ENCODE data around the gene SZT2.
A peak's percentile ranks its signal among the peaks of the same experiment; 100 is the strongest.
"Not testable (repeated sequence)": the region's sequence is repeated elsewhere in the genome, so short reads cannot be mapped to it uniquely, and the experiment has no call there.

Gene SZT2

GRCh38 chr1:43392702-43393101, 3.0 kb downstream of the SZT2 start:
- no peak for DNase-seq

GRCh38 chr1:43395523-43395922, 5.8 kb downstream of the SZT2 start:
- DNase-seq, result no peak

- no peak for DNase-seq
These were observed 6.4 kb downstream of the SZT2 start for GRCh38 chr1:43396059-43396458.

- DNase-seq, result no peak
These were observed 8.5 kb downstream of the SZT2 start for GRCh38 chr1:43398227-43398626.

- DNase-seq, result not testable (repeated sequence)
These were observed 10.7 kb downstream of the SZT2 start for GRCh38 chr1:43400441-43400840.

GRCh38 chr1:43402089-43402865, 12.6 kb downstream of the SZT2 start:
- DNase-seq, result no peak

- no peak for DNase-seq
These were observed 14.7 kb downstream of the SZT2 start for GRCh38 chr1:43404353-43404752.

GRCh38 chr1:43405219-43405875, 15.6 kb downstream of the SZT2 start:
- no peak for DNase-seq

- no peak for DNase-seq
These were observed 16.2 kb downstream of the SZT2 start for GRCh38 chr1:43405876-43406234.

GRCh38 chr1:43410571-43410970, 20.9 kb downstream of the SZT2 start:
- no peak for DNase-seq

- not testable (repeated sequence) for DNase-seq
These were observed 23.7 kb downstream of the SZT2 start for GRCh38 chr1:43413426-43413825.

- peak; percentile 67 for DNase-seq
These were observed 25.0 kb downstream of the SZT2 start for GRCh38 chr1:43414634-43415223.

- no peak for DNase-seq
These were observed 26.2 kb downstream of the SZT2 start for GRCh38 chr1:43415901-43416300.

GRCh38 chr1:43418858-43419257, 29.2 kb downstream of the SZT2 start:
- no peak for DNase-seq

- DNase-seq, result no peak
These were observed 30.1 kb downstream of the SZT2 start for GRCh38 chr1:43419627-43420425.

- no peak for DNase-seq
These were observed 31.2 kb downstream of the SZT2 start for GRCh38 chr1:43420874-43421273.

GRCh38 chr1:43421396-43421795, 31.7 kb downstream of the SZT2 start:
- DNase-seq, result no peak

GRCh38 chr1:43421976-43422750, 32.5 kb downstream of the SZT2 start:
- DNase-seq, result no peak

GRCh38 chr1:43422995-43423671, 33.4 kb downstream of the SZT2 start:
- DNase-seq, result no peak

GRCh38 chr1:43423672-43424550, 34.2 kb downstream of the SZT2 start:
- DNase-seq, result no peak

GRCh38 chr1:43425045-43425444, 35.3 kb downstream of the SZT2 start:
- DNase-seq, result no peak

Measured in activated CD8-positive, alpha-beta memory T cell treated with anti-CD3 and anti-CD28 coated beads, Interleukin-2, amount 50 U/mL, for 4 hours (primary cell).